IMR-90 (cell line): Measurements from ENCODE around the gene LRRC42. TPM values are rescaled to one million over a fixed set of nuclear protein-coding genes. Genes with fewer than 3 reads are reported as not detected.

Experiments used
- ATAC-seq: fragments of 200-7000 bp; cut with Tn5 transposase; 2 replicates; pipeline ENCODE4 v1.9.1; 2020; ENCODE audit warnings: low read depth, mild to moderate bottlenecking, moderate library complexity
- BruUV-seq: library from RNA; stranded (reverse); fragments of 400-500 nt; replicated peaks from 2 replicates; lab custom pipeline; 2021; lab: Mats Ljungman, UMichigan
- CTCF ChIA-PET: fragments of 300-600 bp; formaldehyde crosslinking; extraction: SDS; loops from one replicate; lab custom pipeline; 2021; ENCODE audit warnings: antibody characterized with exemption; lab: Yijun Ruan, JAX
- POLR2A ChIA-PET: fragments of 300-600 bp; sonication (Branson Sonifier 250); formaldehyde crosslinking; loops from one replicate; lab custom pipeline; 2022; ENCODE audit warnings: antibody characterized with exemption; ENCODE audit not compliant: unreplicated experiment; lab: Charles Lee
- DNase-seq: peaks from one replicate; pipeline ENCODE4 v3.0.0; 2013
- H2AFZ ChIP-seq: replicated peaks from 2 replicates; pipeline ENCODE3; 2013; ENCODE audit warnings: low read length, mild to moderate bottlenecking; ENCODE audit not compliant: poor library complexity
- H2AK5ac ChIP-seq: 2 replicates; pipeline ENCODE4 v1.6.1; 2013; ENCODE audit warnings: low read depth, low read length, inconsistent platforms
- H2AK9ac ChIP-seq: replicated peaks from 2 replicates; pipeline ENCODE3; 2013; ENCODE audit warnings: mild to moderate bottlenecking, low read depth, low read length, moderate library complexity; ENCODE audit not compliant: poor library complexity
- H2BK120ac ChIP-seq: 2 replicates; pipeline ENCODE4 v1.6.1; 2013; ENCODE audit warnings: low read depth, low read length, inconsistent platforms
- H2BK15ac ChIP-seq: 3 replicates; pipeline ENCODE4 v1.6.1; 2013; ENCODE audit warnings: low read depth, low read length, inconsistent platforms
- H2BK20ac ChIP-seq: 2 replicates; pipeline ENCODE4 v1.6.1; 2013; ENCODE audit warnings: low read depth, mild to moderate bottlenecking, inconsistent platforms, low read length, moderate library complexity
- H2BK5ac ChIP-seq: 2 replicates; pipeline ENCODE4 v1.6.1; 2013; ENCODE audit warnings: mild to moderate bottlenecking, low read depth, low read length, inconsistent platforms; ENCODE audit not compliant: poor library complexity, severe bottlenecking
- H3K14ac ChIP-seq: replicated peaks from 2 replicates; pipeline ENCODE4 v1.6.1; 2013; ENCODE audit warnings: low read depth, low read length, inconsistent platforms
- H3K18ac ChIP-seq: 2 replicates; pipeline ENCODE4 v1.6.1; 2013; ENCODE audit warnings: low read depth, low read length, control low read depth
- H3K23ac ChIP-seq: 2 replicates; pipeline ENCODE4 v1.6.1; 2013; ENCODE audit warnings: low read depth, low read length, inconsistent platforms
- H3K27ac ChIP-seq: 2 replicates; pipeline ENCODE4 v1.5.1; 2013; ENCODE audit warnings: mild to moderate bottlenecking, control low read depth, low read length; ENCODE audit not compliant: insufficient read depth
- H3K27me3 ChIP-seq: 2 replicates; pipeline ENCODE4 v1.6.1; 2013; ENCODE audit warnings: low read length; ENCODE audit not compliant: control insufficient read depth, insufficient read depth
- H3K36me3 ChIP-seq: 2 replicates; pipeline ENCODE4 v1.6.1; 2013; ENCODE audit warnings: low read length, mixed read lengths; ENCODE audit not compliant: control insufficient read depth, insufficient read depth
- H3K4ac ChIP-seq: 2 replicates; pipeline ENCODE4 v1.6.1; 2013; ENCODE audit warnings: low read depth, low read length, inconsistent platforms
- H3K4me1 ChIP-seq: 2 replicates; pipeline ENCODE4 v1.6.1; 2013; ENCODE audit warnings: low read length, mixed read lengths; ENCODE audit not compliant: control insufficient read depth, insufficient read depth
- H3K4me2 ChIP-seq: 2 replicates; pipeline ENCODE4 v1.6.1; 2013; ENCODE audit warnings: low read depth, mild to moderate bottlenecking, control low read depth, low read length, moderate library complexity
- H3K4me3 ChIP-seq: 2 replicates; pipeline ENCODE4 v1.5.1; 2013; ENCODE audit warnings: low read depth, mild to moderate bottlenecking, control low read depth, low read length, moderate library complexity; ENCODE audit not compliant: insufficient read depth
- H3K56ac ChIP-seq: 2 replicates; pipeline ENCODE4 v1.6.1; 2013; ENCODE audit warnings: low read length, inconsistent platforms; ENCODE audit not compliant: insufficient read depth; ENCODE audit errors: extremely low read depth
- H3K79me1 ChIP-seq, 2 experiments: 2 replicates each; pipeline ENCODE4 v1.6.1; 2013; ENCODE audit warnings: low read length in 2 of 2, inconsistent platforms in 1 of 2, low read depth in 1 of 2
- H3K9ac ChIP-seq: 2 replicates; pipeline ENCODE4 v1.6.1; 2013; ENCODE audit warnings: low read depth, low read length, control low read depth
- H3K9me1 ChIP-seq: 2 replicates; pipeline ENCODE4 v1.6.1; 2013; ENCODE audit warnings: low read length, inconsistent platforms; ENCODE audit not compliant: insufficient read depth
- H3K9me3 ChIP-seq: 2 replicates; pipeline ENCODE4 v1.6.1; 2013; ENCODE audit warnings: low read length; ENCODE audit not compliant: control insufficient read depth, insufficient read depth
- H4K20me1 ChIP-seq: 2 replicates; pipeline ENCODE4 v1.6.1; 2013; ENCODE audit warnings: low read length, inconsistent platforms; ENCODE audit not compliant: insufficient read depth
- H4K5ac ChIP-seq: 2 replicates; pipeline ENCODE4 v1.6.1; 2013; ENCODE audit warnings: mild to moderate bottlenecking, low read depth, low read length, control low read depth
- H4K8ac ChIP-seq, 2 experiments: 2 replicates each; pipeline ENCODE4 v1.6.1; 2013; ENCODE audit warnings: low read depth in 2 of 2, low read length in 2 of 2, control low read depth in 1 of 2, inconsistent platforms in 1 of 2
- H4K91ac ChIP-seq: 2 replicates; pipeline ENCODE4 v1.6.1; 2013; ENCODE audit warnings: low read depth, low read length, inconsistent platforms; ENCODE audit not compliant: insufficient read depth
- BHLHE40 ChIP-seq: fragments of 150-350 bp; IDR thresholded peaks from 2 replicates; pipeline ENCODE4 v1.6.1; 2016; ENCODE audit warnings: mild to moderate bottlenecking, low read depth, low read length
- CEBPB ChIP-seq: IDR thresholded peaks from 2 replicates; pipeline ENCODE4 v1.6.1; 2012; ENCODE audit warnings: low read depth, low read length, improper control_type of control experiment
- CHD1 ChIP-seq: IDR thresholded peaks from 2 replicates; pipeline ENCODE4 v1.6.1; 2012; ENCODE audit warnings: low read depth, low read length, improper control_type of control experiment
- CTCF ChIP-seq: conservative IDR thresholded peaks from 2 replicates; pipeline ENCODE4 v1.5.1; 2012; ENCODE audit warnings: mild to moderate bottlenecking, low read depth, low read length, improper control_type of control experiment
- FOS ChIP-seq: fragments of 150-350 bp; IDR thresholded peaks from 2 replicates; pipeline ENCODE4 v1.6.1; 2016; ENCODE audit warnings: low read depth, low read length
- MAFK ChIP-seq: IDR thresholded peaks from 2 replicates; pipeline ENCODE4 v1.6.1; 2012; ENCODE audit warnings: low read depth, low read length, improper control_type of control experiment
- MAZ ChIP-seq: IDR thresholded peaks from 2 replicates; pipeline ENCODE4 v1.6.1; 2012; ENCODE audit warnings: low read depth, mild to moderate bottlenecking, low read length, improper control_type of control experiment, moderate library complexity, borderline replicate concordance
- MXI1 ChIP-seq: IDR thresholded peaks from 2 replicates; pipeline ENCODE4 v1.6.1; 2012; ENCODE audit warnings: low read depth, mild to moderate bottlenecking, low read length, moderate library complexity, borderline replicate concordance
- NFE2L2 ChIP-seq: fragments of 150-350 bp; IDR thresholded peaks from 2 replicates; pipeline ENCODE4 v1.6.1; 2016; ENCODE audit warnings: low read depth, mild to moderate bottlenecking, low read length
- POLR2A ChIP-seq: IDR thresholded peaks from 2 replicates; pipeline ENCODE4 v1.6.1; 2012; ENCODE audit warnings: mild to moderate bottlenecking, low read depth, low read length
- RAD21 ChIP-seq: IDR thresholded peaks from 2 replicates; pipeline ENCODE4 v1.6.1; 2012; ENCODE audit warnings: low read length, improper control_type of control experiment
- RCOR1 ChIP-seq: IDR thresholded peaks from 2 replicates; pipeline ENCODE4 v1.6.1; 2012; ENCODE audit warnings: mild to moderate bottlenecking, low read length, improper control_type of control experiment; ENCODE audit not compliant: insufficient replicate concordance
- RFX5 ChIP-seq: IDR thresholded peaks from 2 replicates; pipeline ENCODE4 v1.8.0; 2012; ENCODE audit warnings: low read depth, mild to moderate bottlenecking, low read length, moderate library complexity
- SMC3 ChIP-seq: fragments of 150-350 bp; IDR thresholded peaks from 2 replicates; pipeline ENCODE4 v1.6.1; 2016; ENCODE audit warnings: low read depth, mild to moderate bottlenecking, antibody characterized with exemption, low read length, moderate library complexity
- WGBS, 2 experiments: methylation state at CpG; one replicate each; pipeline versions ENCODE4 v1.1.5 to v1.1.7; 2013; ENCODE audit warnings: missing lambda C conversion rate in 2 of 2; ENCODE audit not compliant: insufficient read length in 1 of 2; ENCODE audit errors: extremely low coverage in 2 of 2; 5-methylcytosine and 5-hydroxymethylcytosine counted together
- dilution Hi-C: fragments of 300-500 bp; cut with HindIII; formaldehyde crosslinking; loops from one replicate; pipeline ENCODE4 v1.14.3; 2018; ENCODE audit warnings: low sequenced_read_pairs; ENCODE audit not compliant: unreplicated experiment
- in situ Hi-C: fragments of 300-500 bp; cut with MboI; formaldehyde crosslinking; loops from 3 replicates; pipeline ENCODE4 v1.14.3; 2019; ENCODE audit warnings: low sequenced_read_pairs, inconsistent platforms, mixed read lengths
- intact Hi-C: fragments of 100-400 bp; cut with micrococcal nuclease; formaldehyde crosslinking; loops from 2 replicates; pipeline ENCODE4 v1.10.0; 2022
- polyA plus RNA-seq, 3 experiments: library from polyadenylated mRNA; depleted of rRNA; stranded (reverse); fragments of >200 nt; gene quantifications; 2 replicates each; pipeline ENCODE4 v1.2.3, GENCODE V29; 2012; ENCODE audit warnings: low replicate concordance in 1 of 3
- total RNA-seq: library from RNA; depleted of rRNA; stranded (reverse); fragments of >200 nt; gene quantifications from 2 replicates; pipeline ENCODE4 v1.2.3, GENCODE V29; 2012
- TF ChIP-seq, protein P1 (sequence below): fragments of 150-350 bp; IDR thresholded peaks from 2 replicates; pipeline ENCODE4 v1.6.1; 2016; ENCODE audit warnings: low read depth, mild to moderate bottlenecking, low read length, moderate library complexity, borderline replicate concordance
- TF ChIP-seq, protein P2 (sequence below): fragments of 150-350 bp; IDR thresholded peaks from 2 replicates; pipeline ENCODE4 v1.6.1; 2017; ENCODE audit warnings: mild to moderate bottlenecking, antibody characterized with exemption, low read length, low read depth

Gene LRRC42
- total and polyA plus RNA-seq, 2 of the 4 experiments (the other 2 are of a cell fraction) = 39.9 to 47.5 TPM

GRCh38 chr1:53931523-53931922, 14.6 kb upstream of the LRRC42 start:
- Histone ChIP-seq H3K4ac (no peak overlapping the region), H3K4me1 (peaks cover 4% of the 10 kb centered on the region), H2BK5ac (no peak overlapping the region), H4K91ac (no peak overlapping the region), H4K5ac (no peak overlapping the region), H2AK5ac (no peak overlapping the region), H2BK15ac (no peak overlapping the region), H2AFZ (no peak overlapping the region), H3K27me3 (no peaks in the 10 kb centered on the region), H3K79me1 (peaks cover 16% of the 10 kb centered on the region in 2 experiments), H2BK20ac (no peak overlapping the region), H3K23ac (no peak overlapping the region), H2BK120ac (no peak overlapping the region), H3K27ac (no peak overlapping the region), H3K56ac (no peak overlapping the region), H3K4me3 (no peak overlapping the region), H3K36me3 (peaks cover 15% of the 10 kb centered on the region), H3K9me3 (peaks cover 16% of the 10 kb centered on the region), H3K4me2 (no peak overlapping the region), H3K9me1 (peaks cover 6% of the 10 kb centered on the region; the same call in 1 of the 2 replicates), H4K8ac (no peak overlapping the region), H4K20me1 (no peaks in the 10 kb centered on the region), H3K9ac (no peak overlapping the region), H2AK9ac (no peak overlapping the region), H3K14ac (no peak overlapping the region), H3K18ac (no peak overlapping the region)
- BruUV-seq = no TSS peak
- POLR2A ChIA-PET = no interaction called here
- CTCF ChIA-PET = no interaction called here
- TF ChIP-seq FOS = no peak
- no peak for TF ChIP-seq CHD1
- no peak for TF ChIP-seq RCOR1
- TF ChIP-seq SMC3 = no peak
- no peak for TF ChIP-seq RFX5
- TF ChIP-seq, protein P1, sequence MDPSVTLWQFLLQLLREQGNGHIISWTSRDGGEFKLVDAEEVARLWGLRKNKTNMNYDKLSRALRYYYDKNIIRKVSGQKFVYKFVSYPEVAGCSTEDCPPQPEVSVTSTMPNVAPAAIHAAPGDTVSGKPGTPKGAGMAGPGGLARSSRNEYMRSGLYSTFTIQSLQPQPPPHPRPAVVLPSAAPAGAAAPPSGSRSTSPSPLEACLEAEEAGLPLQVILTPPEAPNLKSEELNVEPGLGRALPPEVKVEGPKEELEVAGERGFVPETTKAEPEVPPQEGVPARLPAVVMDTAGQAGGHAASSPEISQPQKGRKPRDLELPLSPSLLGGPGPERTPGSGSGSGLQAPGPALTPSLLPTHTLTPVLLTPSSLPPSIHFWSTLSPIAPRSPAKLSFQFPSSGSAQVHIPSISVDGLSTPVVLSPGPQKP = no peak
- TF ChIP-seq BHLHE40 = no peak
- no peak for TF ChIP-seq MAZ
- TF ChIP-seq MAFK = no peak
- no peak for TF ChIP-seq CEBPB
- no peak for TF ChIP-seq CTCF
- TF ChIP-seq, protein P2, sequence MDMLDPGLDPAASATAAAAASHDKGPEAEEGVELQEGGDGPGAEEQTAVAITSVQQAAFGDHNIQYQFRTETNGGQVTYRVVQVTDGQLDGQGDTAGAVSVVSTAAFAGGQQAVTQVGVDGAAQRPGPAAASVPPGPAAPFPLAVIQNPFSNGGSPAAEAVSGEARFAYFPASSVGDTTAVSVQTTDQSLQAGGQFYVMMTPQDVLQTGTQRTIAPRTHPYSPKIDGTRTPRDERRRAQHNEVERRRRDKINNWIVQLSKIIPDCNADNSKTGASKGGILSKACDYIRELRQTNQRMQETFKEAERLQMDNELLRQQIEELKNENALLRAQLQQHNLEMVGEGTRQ = no peak
- no peak for TF ChIP-seq NFE2L2
- TF ChIP-seq POLR2A = no peak
- no peak for TF ChIP-seq MXI1
- no peak for TF ChIP-seq RAD21
- in situ Hi-C loops = no loop called here
- dilution Hi-C loops = no loop called here
- no peak for DNase-seq
- intact Hi-C loops = no loop called here
- no CpG with 5 or more reads among the region's 2 CpGs for WGBS, 2 experiments
- no peak for ATAC-seq
